PC-3 (cell line): ENCODE results near the gene GTF2B.

Source experiments
- CTCF ChIP-seq: fragments of 300-600 bp; sonication (generic); conservative IDR thresholded peaks from 2 replicates; pipeline ENCODE4 v1.5.1; 2017; ENCODE audit warnings: antibody characterized with exemption, low read depth, mild to moderate bottlenecking, low read length
- EZH2 ChIP-seq: fragments of 300-600 bp; sonication (generic); IDR thresholded peaks from one replicate; pipeline ENCODE4 v1.6.1; 2017; ENCODE audit warnings: antibody characterized with exemption, mild to moderate bottlenecking, low read length; ENCODE audit not compliant: unreplicated experiment
- EZH2phosphoT487 ChIP-seq: fragments of 300-600 bp; sonication (generic); IDR thresholded peaks from 2 replicates; pipeline ENCODE4 v1.6.1; 2018; ENCODE audit warnings: mild to moderate bottlenecking, antibody characterized with exemption, low read length, borderline replicate concordance

GRCh38 chr1:88897070-88897730 is 5.8 kb upstream of the GTF2B start:
- TF ChIP-seq EZH2 (no peak), CTCF (no peak), EZH2phosphoT487 (no peak)
